Measurements from ENCODE around the gene RBP7. TPM values are rescaled to one million over a fixed set of nuclear protein-coding genes. Genes with fewer than 3 reads are reported as not detected.
"Not testable (repeated sequence)": the region's sequence is repeated elsewhere in the genome, so short reads cannot be mapped to it uniquely, and the experiment has no call there.

Gene RBP7
- not detected for total RNA-seq

DNA sequence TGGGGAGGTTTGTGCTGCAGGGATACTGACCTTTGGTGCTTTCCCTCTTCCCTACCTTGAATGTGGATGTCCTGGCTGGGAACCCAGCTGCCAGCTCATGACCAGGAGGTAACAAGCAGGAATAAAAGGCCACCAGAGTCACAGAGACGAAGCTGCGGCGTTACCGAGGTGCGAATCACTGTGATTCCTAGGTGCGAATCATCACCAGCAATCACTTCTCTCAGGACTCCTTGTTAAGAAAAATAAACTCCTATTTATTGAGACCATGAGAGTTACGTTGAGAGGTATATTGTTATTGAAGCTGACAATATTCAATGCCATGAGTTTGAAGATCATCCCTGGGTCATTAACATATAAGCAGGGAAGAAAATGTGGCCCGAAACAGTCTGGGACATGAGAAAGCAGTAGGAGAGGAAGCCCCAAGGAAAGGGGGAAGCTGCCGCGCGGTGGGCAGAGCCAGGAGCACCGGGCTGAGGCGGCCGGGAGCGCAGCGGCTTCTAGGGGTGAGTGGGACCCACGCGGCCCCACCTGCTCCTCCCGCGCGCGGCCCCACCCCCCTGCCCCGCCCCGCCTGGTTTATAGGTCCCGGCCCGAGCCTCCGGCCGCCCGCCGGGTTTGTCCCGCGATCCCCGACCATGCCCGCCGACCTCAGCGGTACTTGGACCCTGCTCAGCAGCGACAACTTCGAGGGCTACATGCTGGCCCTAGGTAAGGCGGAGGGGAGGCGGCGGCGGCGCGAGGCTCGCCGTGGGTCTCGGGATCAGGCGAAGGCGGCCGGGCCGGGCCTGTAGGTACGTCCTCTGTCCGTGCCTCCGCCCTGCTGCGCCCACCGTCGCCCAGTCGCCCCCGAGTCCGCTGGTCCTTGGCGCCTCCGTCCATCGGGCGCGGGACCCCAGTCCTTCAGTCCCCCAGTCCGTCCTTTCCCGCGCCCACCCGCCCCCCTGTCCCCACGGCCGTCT, at the start of gene RBP7:
TSS of gene RBP7 (plus strand) at position 605 of the 959 bp plus-strand sequence. CDS start at position 636, 31 bp downstream.
- H3K36me3 Mint-ChIP-seq = peaks cover 7 to 16% of the 10 kb centered on the region in 2 donors
- DNase-seq (ENCODE audit: low spot score in 2 of 2) (peak in 1 of 2 donors; percentile 15), ATAC-seq (peak; percentile 34 to 48)
- no peak within 1 kb of the TSS for H3K27ac Mint-ChIP-seq
- no peaks in the 10 kb centered on the region for H3K9me3 Mint-ChIP-seq

DNA sequence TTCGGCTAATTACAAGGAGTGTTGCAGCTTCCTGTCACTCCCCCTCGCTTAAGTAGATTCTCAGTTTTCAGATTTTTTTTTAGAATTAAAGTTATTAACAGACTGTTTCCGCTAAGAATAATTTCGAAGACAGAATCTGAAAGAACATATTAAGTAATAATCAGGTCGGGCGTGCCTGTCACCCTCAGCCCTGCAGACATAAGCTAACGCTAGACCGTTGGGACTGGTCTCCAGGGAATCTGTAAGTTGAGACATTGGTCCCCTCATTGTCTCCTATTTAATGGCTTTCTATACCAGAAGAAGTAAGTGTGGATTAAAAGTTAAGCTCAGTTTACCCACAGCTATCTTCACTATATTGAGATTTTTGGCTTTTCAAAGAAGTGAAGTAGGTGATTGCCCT, 39.3 kb upstream of the RBP7 start:
- ATAC-seq = no peak
- Mint-ChIP-seq H3K27ac (no peak overlapping the region), H3K36me3 (no peaks in the 10 kb centered on the region)

DNA sequence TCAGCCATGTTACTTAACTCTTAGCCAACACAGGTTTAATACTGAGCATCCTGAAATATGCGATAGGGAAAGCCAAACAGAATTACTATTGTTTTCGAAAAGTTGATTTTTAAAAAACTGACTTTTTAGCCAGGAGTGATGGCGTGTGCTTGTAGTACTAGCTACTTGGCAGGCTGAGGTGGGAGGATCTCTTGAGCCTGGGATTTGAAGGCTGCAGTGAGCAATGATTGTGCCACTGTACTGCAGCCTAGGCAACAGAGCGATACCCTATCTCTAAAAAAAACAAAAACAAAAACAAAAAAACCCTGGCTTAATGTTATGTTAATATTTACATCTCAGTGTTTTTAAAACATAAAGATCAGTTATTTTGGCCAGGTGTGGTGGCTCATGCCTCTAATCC, 37.0 kb upstream of the RBP7 start:
- Mint-ChIP-seq H3K36me3 (no peaks in the 10 kb centered on the region), H3K9me3 (no peaks in the 10 kb centered on the region), H3K27ac (no peak overlapping the region)
- ATAC-seq (no peak), DNase-seq (ENCODE audit: low spot score in 2 of 2) (no peak)

More for the DNA sequence above, 39.3 kb upstream of the RBP7 start:
- no peaks in the 10 kb centered on the region for H3K9me3 Mint-ChIP-seq
- no peak for DNase-seq (ENCODE audit: low spot score in 2 of 2)

DNA sequence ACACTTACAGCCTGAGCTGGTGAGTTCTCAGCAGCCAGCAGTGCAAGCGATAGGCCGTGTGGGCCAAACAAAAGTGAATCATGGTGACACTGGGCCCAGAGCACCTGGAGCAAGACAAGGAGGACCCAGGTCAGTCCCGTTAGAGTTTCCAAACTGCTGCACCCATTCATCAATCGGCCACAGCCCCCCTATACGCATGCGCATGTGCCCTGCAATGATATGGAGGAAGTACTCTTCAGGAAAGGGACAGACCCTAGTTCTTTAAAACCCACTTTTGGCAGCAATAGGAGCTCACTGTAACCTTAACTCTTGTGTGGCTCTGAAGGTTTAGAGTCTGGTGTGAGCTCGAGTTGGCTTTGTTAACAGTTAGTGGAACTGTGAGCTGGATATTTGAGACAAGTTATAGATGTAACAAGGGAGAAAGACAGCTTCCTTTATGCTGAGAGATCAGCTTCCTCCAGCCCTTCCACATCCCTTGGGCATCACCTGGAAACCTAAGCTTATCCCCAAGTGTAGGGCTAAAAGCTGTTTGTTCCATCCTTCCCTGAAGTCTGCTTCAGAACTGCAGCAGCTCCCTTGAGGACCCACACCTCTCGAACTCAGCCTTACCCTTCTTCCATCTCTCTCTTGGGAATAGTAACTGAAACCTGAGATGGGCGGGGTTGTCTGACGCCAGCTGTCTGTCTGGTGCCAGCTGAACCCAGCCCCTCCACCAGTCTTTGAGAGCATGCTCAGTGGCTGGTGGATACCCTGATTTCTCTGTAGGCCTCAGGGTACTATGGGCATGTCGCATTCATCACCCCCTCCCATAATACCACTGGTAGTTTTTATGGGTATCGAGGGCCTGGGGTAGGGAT, 36.1 kb upstream of the RBP7 start:
- ATAC-seq = no peak
- Mint-ChIP-seq H3K27ac (peak overlapping the region in 1 of 2 donors; percentile 79), H3K9me3 (no peaks in the 10 kb centered on the region), H3K36me3 (no peaks in the 10 kb centered on the region)
- DNase-seq (ENCODE audit: low spot score in 2 of 2) = no peak

DNA sequence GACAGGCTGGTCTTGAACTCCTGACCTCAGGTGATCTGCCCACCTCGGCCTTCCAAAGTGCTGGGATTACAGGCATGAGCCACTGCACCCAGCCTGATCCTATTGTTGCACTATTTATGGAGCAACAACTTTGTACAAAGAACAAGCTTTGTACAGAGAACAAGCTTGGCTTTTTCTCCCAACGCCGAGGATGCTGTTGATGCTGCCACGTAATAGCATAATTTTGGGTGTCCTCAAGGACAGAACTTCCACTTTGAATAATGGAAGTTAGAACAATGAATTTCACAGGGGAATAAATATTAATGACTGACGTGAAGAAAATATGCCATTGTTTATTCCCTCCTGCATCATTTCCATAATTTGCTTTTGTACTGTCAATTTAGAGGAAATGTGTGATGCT, 12.8 kb upstream of the RBP7 start:
- Mint-ChIP-seq H3K36me3 (no peaks in the 10 kb centered on the region), H3K9me3 (no peaks in the 10 kb centered on the region), H3K27ac (no peak overlapping the region)
- DNase-seq (ENCODE audit: low spot score in 2 of 2) (no peak), ATAC-seq (no peak)

DNA sequence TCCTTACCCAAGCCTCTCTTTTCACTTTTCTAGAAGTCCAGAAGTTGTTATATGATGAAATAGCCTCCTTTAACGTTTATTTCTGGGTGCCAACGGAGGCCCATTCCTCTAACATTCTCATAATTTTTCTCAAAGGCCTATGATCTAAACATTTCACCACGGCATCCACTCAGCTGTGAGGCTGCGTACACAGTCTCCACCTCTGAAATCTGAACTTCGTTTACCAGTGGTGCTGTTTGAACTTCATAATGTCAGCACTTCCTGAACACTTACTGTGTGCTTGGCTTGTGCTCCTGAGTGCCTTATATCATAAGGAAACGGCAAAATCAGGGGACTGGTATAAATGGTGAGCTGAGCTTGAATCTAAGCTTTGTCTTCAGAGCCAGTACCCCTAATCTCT, 12.0 kb upstream of the RBP7 start:
- no peak for ATAC-seq
- no peaks in the 10 kb centered on the region for H3K36me3 Mint-ChIP-seq
- H3K9me3 Mint-ChIP-seq = no peaks in the 10 kb centered on the region
- DNase-seq (ENCODE audit: low spot score in 2 of 2) = no peak
- H3K27ac Mint-ChIP-seq = no peak overlapping the region

GRCh38 chr1:9989773-9990172, 7.3 kb upstream of the RBP7 start:
- Mint-ChIP-seq H3K27ac (no peak overlapping the region), H3K36me3 (no peaks in the 10 kb centered on the region), H3K9me3 (no peaks in the 10 kb centered on the region)
- no peak for ATAC-seq
- DNase-seq (ENCODE audit: low spot score in 2 of 2) = no peak

- ATAC-seq = no peak
- Mint-ChIP-seq H3K9me3 (no peaks in the 10 kb centered on the region), H3K36me3 (no peaks in the 10 kb centered on the region), H3K27ac (no peak overlapping the region)
- DNase-seq (ENCODE audit: low spot score in 2 of 2) = no peak
These were observed 6.1 kb upstream of the RBP7 start for GRCh38 chr1:9990944-9991343.

DNA sequence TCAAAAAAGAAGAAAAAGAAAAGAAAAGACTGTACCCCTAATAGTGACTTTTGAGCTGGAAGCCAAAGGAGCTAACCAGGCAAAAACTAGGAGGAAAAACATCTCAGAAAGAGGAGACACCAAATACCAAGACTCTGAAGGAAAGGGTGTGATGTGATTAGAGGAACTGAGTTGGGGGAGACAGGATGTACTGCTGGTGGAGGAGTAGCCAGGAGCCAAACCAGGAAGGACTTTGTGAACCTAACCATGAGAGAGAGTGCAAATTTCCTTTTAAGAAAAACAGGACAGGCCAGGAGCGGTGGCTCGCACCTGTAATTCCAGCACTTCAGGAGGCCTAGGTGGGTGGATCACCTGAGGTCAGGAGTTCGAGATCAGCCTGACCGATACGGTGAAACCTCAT, 4.1 kb upstream of the RBP7 start:
- H3K36me3 Mint-ChIP-seq = peaks cover 0 to 5% of the 10 kb centered on the region in 2 donors
- no peak overlapping the region for H3K27ac Mint-ChIP-seq
- DNase-seq (ENCODE audit: low spot score in 2 of 2) (no peak), ATAC-seq (no peak)
- no peaks in the 10 kb centered on the region for H3K9me3 Mint-ChIP-seq

DNA sequence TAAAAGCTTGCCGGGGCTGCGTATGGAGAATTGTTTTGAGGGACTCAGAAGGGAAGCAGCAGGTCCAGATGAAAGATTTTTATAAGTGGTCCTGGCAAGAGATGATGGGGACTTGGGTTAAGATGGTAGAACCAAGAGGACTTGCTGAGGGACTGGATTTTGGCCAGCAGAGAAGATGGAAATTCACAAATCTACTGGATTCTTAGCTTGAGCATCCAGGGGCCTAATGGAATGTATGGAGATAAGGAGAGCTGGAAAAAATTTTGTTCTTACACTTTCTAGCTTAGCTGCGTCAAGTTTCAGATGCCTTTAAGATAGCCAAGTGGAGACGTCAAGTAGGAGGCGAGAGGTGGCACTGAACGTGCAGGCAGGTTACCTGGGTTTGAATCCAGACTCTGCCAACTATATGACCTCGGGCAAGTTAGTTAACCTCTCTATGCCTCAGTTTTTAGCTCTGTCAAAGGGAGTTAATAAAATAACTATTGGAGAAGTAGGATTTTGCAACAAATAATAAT, 3.4 kb upstream of the RBP7 start:
- no peak for DNase-seq (ENCODE audit: low spot score in 2 of 2)
- H3K9me3 Mint-ChIP-seq = no peaks in the 10 kb centered on the region
- peaks cover 3 to 12% of the 10 kb centered on the region in 2 donors for H3K36me3 Mint-ChIP-seq
- no peak for ATAC-seq
- no peak overlapping the region for H3K27ac Mint-ChIP-seq

DNA sequence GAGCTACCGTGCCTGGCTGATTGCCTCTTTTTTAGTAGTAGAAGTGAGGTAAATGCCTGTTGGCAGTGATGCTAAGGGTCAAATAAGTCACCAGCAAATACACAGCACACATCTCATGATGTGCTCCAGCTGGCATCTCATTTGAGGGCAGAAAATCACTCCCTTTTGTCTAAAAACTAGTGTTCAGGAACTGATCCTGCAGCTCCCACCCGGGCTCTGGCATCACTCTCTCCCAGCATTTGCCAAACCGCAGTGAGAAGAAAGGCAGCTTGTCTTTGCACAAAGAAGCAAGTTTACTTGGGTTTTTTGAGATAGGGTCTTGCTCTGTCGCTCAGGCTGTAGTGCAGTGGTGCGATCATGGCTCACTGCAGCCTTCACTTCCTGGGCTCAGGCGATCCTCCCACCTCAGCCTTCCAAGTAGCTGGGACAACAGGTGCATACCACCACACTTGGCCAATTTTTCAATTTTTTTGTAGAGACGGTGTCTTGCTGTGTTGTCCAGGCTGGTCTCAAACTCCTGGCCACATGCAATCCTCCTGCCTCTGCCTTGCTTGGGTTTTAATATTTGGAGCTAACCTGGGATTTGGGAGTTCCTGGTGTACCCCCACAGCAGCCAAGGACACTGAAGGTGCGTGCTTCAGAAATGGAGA, 4.1 kb downstream of the RBP7 start:
- H3K9me3 Mint-ChIP-seq = no peaks in the 10 kb centered on the region
- DNase-seq (ENCODE audit: low spot score in 2 of 2) (no peak), ATAC-seq (no peak)
- no peak overlapping the region for H3K27ac Mint-ChIP-seq
- H3K36me3 Mint-ChIP-seq = peaks cover 7 to 16% of the 10 kb centered on the region in 2 donors

- not testable (repeated sequence) for H3K36me3 Mint-ChIP-seq; DNase-seq (ENCODE audit: low spot score in 2 of 2); H3K9me3 Mint-ChIP-seq; H3K27ac Mint-ChIP-seq; ATAC-seq
These were observed 8.2 kb downstream of the RBP7 start for GRCh38 chr1:10005248-10005647.

DNA sequence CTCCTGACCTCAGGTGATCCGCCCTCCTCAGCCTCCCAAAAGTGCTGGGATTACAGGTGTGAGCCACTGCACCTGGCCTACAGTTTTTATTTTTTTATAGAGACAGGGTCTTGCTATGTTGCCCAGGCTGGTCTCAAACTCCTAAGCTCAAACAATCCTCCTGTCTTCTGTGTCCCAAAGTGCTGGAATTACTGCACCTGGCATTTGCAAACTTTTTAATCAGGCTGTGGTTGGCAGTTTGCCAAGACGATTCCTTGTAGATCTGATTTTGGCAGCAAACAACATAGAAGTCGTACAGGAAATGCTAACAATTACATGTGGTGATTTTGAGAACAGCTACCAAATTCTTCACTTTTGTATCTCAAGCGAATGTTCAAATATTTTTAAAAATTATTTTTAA, 10.1 kb downstream of the RBP7 start:
- no peak for DNase-seq (ENCODE audit: low spot score in 2 of 2)
- ATAC-seq = no peak
- Mint-ChIP-seq H3K36me3 (no peaks in the 10 kb centered on the region), H3K27ac (no peak overlapping the region), H3K9me3 (no peaks in the 10 kb centered on the region)

DNA sequence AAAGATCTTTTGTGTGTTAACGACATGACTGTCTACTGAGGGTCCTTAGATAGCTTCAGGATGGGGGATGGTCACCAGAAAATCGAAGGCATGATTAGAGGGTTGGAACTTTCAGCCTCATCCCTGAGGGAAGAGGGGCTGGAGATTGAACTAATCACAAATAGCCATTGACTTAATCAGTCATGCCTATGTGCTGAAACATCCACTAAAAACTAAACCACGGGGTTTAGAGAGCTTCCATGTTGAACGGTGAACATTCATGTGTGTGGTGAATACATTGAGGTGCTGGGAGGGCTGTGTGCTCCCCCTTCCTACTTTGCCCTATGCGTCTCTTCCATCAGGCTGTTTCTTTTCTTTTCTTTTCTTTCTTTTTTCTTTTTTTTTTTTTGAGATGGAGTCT, 17.0 kb downstream of the RBP7 start:
- Mint-ChIP-seq H3K9me3 (no peaks in the 10 kb centered on the region), H3K36me3 (no peaks in the 10 kb centered on the region), H3K27ac (no peak overlapping the region)
- DNase-seq (ENCODE audit: low spot score in 2 of 2) (no peak), ATAC-seq (no peak)

DNA sequence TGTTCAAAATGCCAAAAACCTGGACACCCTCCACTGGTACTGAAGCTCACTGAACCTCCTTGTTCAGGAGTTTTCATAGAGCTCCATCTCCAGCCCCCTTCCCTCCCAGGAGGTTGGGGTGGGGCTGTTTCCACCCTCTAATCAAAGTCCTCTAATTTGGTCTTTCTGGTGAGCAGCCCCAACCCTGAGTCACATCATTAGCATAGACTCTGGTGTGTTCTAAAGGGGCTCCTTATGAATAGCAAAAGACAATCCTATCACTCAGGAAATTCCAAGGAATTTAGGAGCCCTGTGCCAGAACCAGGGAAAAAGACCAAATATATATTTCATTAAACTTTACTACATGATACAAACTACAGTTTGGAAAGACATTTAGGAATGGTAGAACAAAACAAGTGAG, 22.5 kb downstream of the RBP7 start:
- DNase-seq (ENCODE audit: low spot score in 2 of 2) (no peak), ATAC-seq (no peak)
- no peaks in the 10 kb centered on the region for H3K9me3 Mint-ChIP-seq
- no peak overlapping the region for H3K27ac Mint-ChIP-seq
- H3K36me3 Mint-ChIP-seq = no peaks in the 10 kb centered on the region

DNA sequence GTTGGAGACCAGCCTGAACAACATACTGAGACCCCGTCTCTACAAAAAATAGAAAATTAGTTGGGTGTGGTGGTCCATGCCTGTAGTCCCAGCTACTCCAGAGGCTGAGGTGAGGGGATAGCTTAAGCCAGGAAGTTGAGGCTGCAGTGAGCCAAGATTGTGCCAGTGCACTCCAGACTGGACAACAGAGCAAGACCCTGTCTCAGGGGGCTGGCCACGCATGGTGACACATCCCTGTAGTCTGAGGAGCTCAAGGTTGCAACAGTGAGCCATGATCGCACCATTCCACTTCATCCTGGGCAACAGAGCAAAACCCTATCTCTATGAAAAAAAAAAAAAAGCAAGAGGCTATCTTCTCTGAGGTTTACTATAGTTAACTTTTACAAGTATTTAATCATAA, 23.1 kb downstream of the RBP7 start:
- Mint-ChIP-seq H3K27ac (no peak overlapping the region), H3K9me3 (no peaks in the 10 kb centered on the region), H3K36me3 (no peaks in the 10 kb centered on the region)
- ATAC-seq (no peak), DNase-seq (ENCODE audit: low spot score in 2 of 2) (no peak)

GRCh38 chr1:10020678-10021077, 23.6 kb downstream of the RBP7 start:
- not testable (repeated sequence) for H3K36me3 Mint-ChIP-seq; ATAC-seq; H3K27ac Mint-ChIP-seq; H3K9me3 Mint-ChIP-seq; DNase-seq (ENCODE audit: low spot score in 2 of 2)
